Endometrial microvascular endothelial cells (primary cell): ENCODE results near the gene ANKRD60. TPM values are rescaled to one million over a fixed set of nuclear protein-coding genes. Genes with fewer than 3 reads are reported as not detected.

Source experiments
- in situ Hi-C: cut with HindIII; loops from 2 replicates; pipeline ENCODE4 v1.10.0; 2017; ENCODE audit warnings: low sequenced_read_pairs, low pct_unique_long_range_greater_than_20kb; ENCODE audit errors: inconsistent ontology term
- total RNA-seq: library from RNA; depleted of rRNA; stranded (reverse); fragments of >200 nt; gene quantifications from one replicate; pipeline ENCODE4 v1.2.3, GENCODE V29; 2015; ENCODE audit errors: inconsistent ontology term

The ANKRD60 gene
- total RNA-seq, 1 donor from 2014 or later = not detected

DNA sequence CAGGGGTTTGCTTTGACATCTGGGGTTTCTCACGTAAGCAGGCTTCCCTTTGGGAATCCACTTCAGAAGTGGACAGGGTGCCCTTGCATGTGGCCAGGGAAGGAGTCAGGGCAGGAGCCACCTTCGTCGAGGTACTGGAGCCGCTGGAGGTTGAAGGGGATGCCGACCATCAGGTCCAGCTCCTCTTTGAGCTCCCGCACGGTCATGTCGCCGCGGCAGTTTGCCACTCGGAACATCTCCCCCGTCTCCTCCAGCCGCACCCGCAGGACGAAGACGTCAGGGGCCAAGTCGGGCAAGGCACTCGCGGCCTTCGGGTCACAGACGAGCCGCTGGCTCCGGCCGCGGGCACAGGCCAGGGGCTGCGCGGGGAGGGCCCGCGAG lies 360 bp downstream of the ANKRD60 start:
- in situ Hi-C loops = loop anchor here (25.0 kb wide), 2 partner anchors 234 to 434 kb away; partner anchors contain the start of gene STX16

- in situ Hi-C loops = loop anchor here (25.0 kb wide), 2 partner anchors 235 to 435 kb away; partner anchors contain the start of gene STX16
Observed at GRCh38 chr20:58227391-58228102, 906 bp downstream of the ANKRD60 start.

- in situ Hi-C loops = loop anchor here (25.0 kb wide), 2 partner anchors 237 to 437 kb away; partner anchors contain the start of gene STX16
Observed at GRCh38 chr20:58225452-58226200, 2.8 kb downstream of the ANKRD60 start.

DNA sequence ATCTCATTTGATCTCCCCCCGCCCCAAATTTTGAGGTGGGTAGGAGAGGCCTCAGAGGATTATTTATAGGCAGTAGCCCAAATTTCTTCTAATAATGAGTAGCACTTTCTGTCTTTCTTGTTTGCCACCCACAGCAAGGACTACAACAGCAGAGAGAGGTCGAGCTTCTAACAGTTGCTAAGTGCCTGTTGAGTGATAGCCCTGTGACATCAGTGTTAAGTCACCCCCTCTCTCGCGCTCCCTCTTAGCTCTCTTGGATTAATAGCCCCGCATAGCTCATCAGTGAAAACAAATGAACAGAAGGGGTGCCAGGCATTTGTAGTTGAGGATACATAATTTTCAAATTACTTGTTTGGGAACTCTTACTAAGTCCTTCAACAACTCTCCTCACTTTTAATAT lies 3.5 kb downstream of the ANKRD60 start:
- in situ Hi-C loops = loop anchor here (25.0 kb wide), 2 partner anchors 237 to 437 kb away; partner anchors contain the start of gene STX16

DNA sequence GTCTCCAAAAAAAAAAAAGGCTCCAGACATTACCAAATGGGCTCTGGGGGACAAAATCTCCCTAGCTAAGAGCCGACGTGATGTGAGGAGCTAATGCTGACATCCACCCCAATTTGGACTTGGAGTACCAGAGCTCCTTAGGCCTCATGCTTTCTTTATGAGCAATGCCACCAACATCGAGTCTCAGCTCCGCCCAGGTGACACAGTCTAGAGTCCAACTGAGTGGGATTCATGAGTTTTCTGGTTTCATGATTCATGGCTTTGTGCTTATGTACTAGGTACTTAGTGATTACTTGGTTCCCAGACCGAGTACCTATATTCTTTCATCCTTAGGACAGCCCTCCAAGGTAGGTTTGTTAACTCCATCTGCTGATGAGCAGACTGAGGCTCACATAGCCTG lies 4.4 kb downstream of the ANKRD60 start:
- in situ Hi-C loops = no loop called here

DNA sequence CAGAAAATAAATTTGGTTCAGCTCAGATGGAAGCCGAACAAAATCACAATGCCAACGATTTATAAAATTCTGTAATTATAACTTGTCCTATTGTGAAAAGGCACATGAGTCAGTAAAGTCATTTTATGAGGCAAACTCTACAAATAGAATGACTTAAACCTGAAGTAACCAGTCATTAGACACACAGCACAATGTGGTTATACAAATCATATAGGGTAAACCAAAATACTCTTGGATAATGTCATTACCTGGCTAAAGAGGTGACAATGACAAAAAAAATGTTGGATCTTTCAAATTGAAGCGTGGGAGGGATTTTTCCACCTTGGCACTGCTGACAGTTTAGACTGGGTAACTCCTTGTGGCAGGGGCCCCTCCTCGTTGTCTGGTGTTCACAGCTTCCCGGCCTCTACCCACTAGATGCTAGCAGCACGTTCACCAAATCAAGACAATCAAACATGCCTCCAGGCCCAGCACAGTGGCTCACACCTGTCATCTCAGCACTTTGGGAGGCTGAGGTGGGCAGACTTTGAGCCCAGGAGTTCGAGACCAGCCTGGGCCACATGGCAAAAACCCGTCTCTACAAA lies 5.0 kb downstream of the ANKRD60 start:
- in situ Hi-C loops = no loop called here

DNA sequence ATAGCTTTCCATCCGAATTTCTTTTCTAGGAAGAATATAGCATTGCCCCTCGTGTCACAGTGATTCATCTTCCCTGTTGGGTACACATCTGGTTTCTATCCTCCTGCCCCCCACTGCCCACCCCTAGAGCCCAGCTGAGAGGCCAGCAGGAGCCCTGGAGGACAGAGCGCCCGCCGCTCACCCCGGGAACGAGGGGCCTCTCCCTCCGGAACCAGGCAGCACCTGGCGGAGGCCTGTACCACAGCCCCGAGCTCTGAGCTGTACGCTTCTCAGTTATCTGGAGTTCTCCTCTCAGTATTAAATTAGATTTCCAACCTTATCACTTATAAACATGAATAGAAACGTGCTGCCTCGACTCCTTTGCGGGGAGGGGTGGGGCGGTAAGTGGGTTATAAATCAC lies 6.0 kb downstream of the ANKRD60 start:
- in situ Hi-C loops = no loop called here

DNA sequence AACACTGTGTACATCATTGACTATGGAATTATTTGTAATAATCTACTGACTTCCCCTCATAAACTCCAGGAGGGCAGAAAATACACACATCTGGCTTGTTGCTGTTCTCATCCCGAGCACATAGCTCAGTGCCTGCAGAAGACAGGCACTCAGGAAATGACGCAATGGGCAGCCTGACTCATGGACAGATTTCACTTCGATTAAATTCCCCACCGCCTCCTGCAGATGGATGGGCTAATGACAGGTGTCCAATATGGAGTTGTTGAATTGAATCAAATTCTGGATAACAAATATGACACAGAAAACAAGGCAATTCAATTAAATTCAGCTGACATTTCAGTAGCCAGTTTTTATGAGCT lies 9.1 kb downstream of the ANKRD60 start:
- in situ Hi-C loops = no loop called here

- in situ Hi-C loops = no loop called here
Observed at GRCh38 chr20:58218665-58219341, 9.7 kb downstream of the ANKRD60 start.

GRCh38 chr20:58216334-58216733 lies 12.1 kb downstream of the ANKRD60 start:
- in situ Hi-C loops = no loop called here

- in situ Hi-C loops = no loop called here
Observed at GRCh38 chr20:58215116-58215515, 13.3 kb downstream of the ANKRD60 start.

- in situ Hi-C loops = no loop called here
Observed at GRCh38 chr20:58214310-58214709, 14.1 kb downstream of the ANKRD60 start.

- in situ Hi-C loops = no loop called here
Observed at GRCh38 chr20:58213716-58214115, 14.7 kb downstream of the ANKRD60 start.

- in situ Hi-C loops = no loop called here
Observed at GRCh38 chr20:58213121-58213520, 15.3 kb downstream of the ANKRD60 start.

DNA sequence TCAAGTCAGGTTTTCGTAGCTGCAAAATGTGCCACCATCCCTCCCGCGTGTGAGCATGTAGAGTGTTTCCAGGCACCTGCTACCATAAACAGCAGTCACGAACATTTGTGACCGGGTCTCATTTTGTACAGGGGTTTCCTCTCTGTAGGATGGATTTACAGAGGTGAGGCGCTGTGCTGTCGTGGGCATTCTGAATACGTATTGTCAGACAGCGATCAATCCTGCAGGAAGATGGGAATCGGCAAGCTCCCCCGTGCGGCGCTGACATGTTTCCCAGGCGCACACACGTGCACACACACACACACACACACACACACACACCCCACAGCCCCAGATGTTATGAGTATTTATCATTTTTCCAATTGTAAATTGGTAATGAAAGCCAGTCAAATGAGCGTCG lies 15.8 kb downstream of the ANKRD60 start:
- in situ Hi-C loops = no loop called here

- in situ Hi-C loops = no loop called here
Observed at GRCh38 chr20:58210398-58210747, 18.1 kb downstream of the ANKRD60 start.

- in situ Hi-C loops = no loop called here
Observed at GRCh38 chr20:58209652-58210397, 18.6 kb downstream of the ANKRD60 start.

DNA sequence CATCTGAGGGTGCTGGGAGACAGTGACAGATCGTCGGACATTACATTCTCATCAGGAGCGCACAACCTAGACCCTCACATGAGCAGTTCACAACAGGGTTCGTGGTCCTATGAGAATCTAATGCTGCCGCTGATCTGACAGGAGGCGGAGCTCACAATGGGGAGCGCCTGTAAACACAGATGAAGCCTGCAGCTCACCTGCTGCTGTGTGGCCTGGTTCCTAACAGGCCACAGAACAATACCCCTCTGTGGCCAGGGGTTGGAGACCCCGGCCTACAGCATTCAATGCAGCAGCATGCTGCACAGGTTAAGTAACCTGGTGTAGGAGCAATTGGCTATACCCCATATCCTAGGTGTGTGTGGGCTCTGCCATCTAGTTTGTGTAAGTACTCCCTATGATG lies 19.5 kb downstream of the ANKRD60 start:
- in situ Hi-C loops = no loop called here

GRCh38 chr20:58205850-58206249 lies 22.6 kb downstream of the ANKRD60 start:
- in situ Hi-C loops = no loop called here
